SK-N-SH treated with all-trans-retinoic acid at 6 μM for 48 hours (cell line): Measurements from ENCODE around the gene PFDN2.

Source experiments
- BACH2 ChIP-seq: fragments of 250-450 bp; sonication (Bioruptor Pico); IDR thresholded peaks from 2 replicates; pipeline ENCODE4 v1.9.0; 2021; ENCODE audit warnings: mild to moderate bottlenecking, borderline replicate concordance
- ISL1 ChIP-seq: fragments of 250-450 bp; sonication (Bioruptor Pico); IDR thresholded peaks from 2 replicates; pipeline ENCODE4 v2.1.2; 2022; ENCODE audit warnings: mild to moderate bottlenecking, moderate library complexity
- ZNF565 ChIP-seq: fragments of 450-650 bp; formaldehyde crosslinking; conservative IDR thresholded peaks from 2 replicates; pipeline ENCODE4 v1.5.0; 2020; ENCODE audit warnings: low read depth, mild to moderate bottlenecking, moderate library complexity

GRCh38 chr1:161100556-161100955 is 17.3 kb downstream of the PFDN2 start:
- TF ChIP-seq ISL1 (CRISPR knock-in tag), result no peak
- TF ChIP-seq BACH2, result no peak
- TF ChIP-seq ZNF565 (CRISPR knock-in tag), result no peak
